SK-N-SH (cell line): ENCODE data around the gene SYNE3. TPM values are rescaled to one million over a fixed set of nuclear protein-coding genes. Genes with fewer than 3 reads are reported as not detected.

Source experiments
- CTCF ChIA-PET: fragments of 300-600, 350-600 bp; formaldehyde crosslinking; extraction: SDS; loops from one replicate; lab custom pipeline; 2021; lab: Yijun Ruan, JAX
- POLR2A ChIA-PET: fragments of 350-600 bp; sonication (Branson Sonifier 250); formaldehyde crosslinking; extraction: SDS; loops from one replicate; lab custom pipeline; 2020; ENCODE audit warnings: antibody characterized with exemption, inconsistent platforms; lab: Yijun Ruan, JAX
- DNase-seq: peaks from one replicate; pipeline ENCODE4 v3.0.0; 2012
- H2AFZ ChIP-seq: fragments of 200-600 bp; sonication (generic); 2 replicates; pipeline ENCODE4 v1.8.1; 2016; ENCODE audit warnings: antibody characterized with exemption, mild to moderate bottlenecking, low read depth
- H3F3A ChIP-seq: fragments of 200-600 bp; sonication (generic); replicated peaks from 2 replicates; pipeline ENCODE3; 2016; ENCODE audit warnings: antibody characterized with exemption, mild to moderate bottlenecking; ENCODE audit not compliant: insufficient read depth
- H3K27ac ChIP-seq, 2 experiments: fragments of 200-500 bp in 1 of 2; fragments of 200-600 bp in 1 of 2; sonication (Bioruptor generic) in 1 of 2; sonication (generic), shearing (Covaris generic) in 1 of 2; 2 replicates each; pipeline versions ENCODE4 v1.5.1 to v1.6.1; 2014 to 2016; ENCODE audit warnings: low read depth in 2 of 2, inconsistent platforms in 1 of 2, low read length in 1 of 2, mild to moderate bottlenecking in 1 of 2, mixed read lengths in 1 of 2
- H3K27me3 ChIP-seq: fragments of 200-600 bp; sonication (generic), shearing (Covaris generic); 2 replicates; pipeline ENCODE4 v1.6.1; 2016; ENCODE audit warnings: mixed run types; ENCODE audit not compliant: insufficient read depth
- H3K36me3 ChIP-seq, 2 experiments: fragments of 200-500 bp in 1 of 2; fragments of 200-600 bp in 1 of 2; sonication (Bioruptor generic) in 1 of 2; sonication (generic) in 1 of 2; replicated peaks in 1 of 2; 2 replicates each; pipeline versions ENCODE3 to v1.5.1; 2014 to 2016; ENCODE audit warnings: low read length in 1 of 2, mild to moderate bottlenecking in 1 of 2; ENCODE audit not compliant: insufficient read depth in 2 of 2, control insufficient read depth in 1 of 2
- H3K4me1 ChIP-seq, 2 experiments: fragments of 200-500 bp in 1 of 2; fragments of 200-600 bp in 1 of 2; sonication (Bioruptor generic) in 1 of 2; sonication (generic), shearing (Covaris generic) in 1 of 2; 2 replicates each; pipeline versions ENCODE4 v1.5.1 to v1.6.1; 2014 to 2016; ENCODE audit warnings: low read depth in 1 of 2, low read length in 1 of 2, mixed run types in 1 of 2; ENCODE audit not compliant: insufficient read depth in 2 of 2, control insufficient read depth in 1 of 2
- H3K4me2 ChIP-seq: fragments of 200-600 bp; sonication (generic), shearing (Covaris generic); 2 replicates; pipeline ENCODE4 v1.6.1; 2017; ENCODE audit warnings: mixed run types
- H3K4me3 ChIP-seq, 2 experiments: fragments of 200-500 bp in 1 of 2; fragments of 200-600 bp in 1 of 2; sonication (Bioruptor generic) in 1 of 2; sonication (generic), shearing (Covaris generic) in 1 of 2; 2 replicates each; pipeline versions ENCODE4 v1.5.1 to v1.8.1; 2014 to 2016; ENCODE audit warnings: low read depth in 2 of 2, inconsistent platforms in 1 of 2, low read length in 1 of 2, mild to moderate bottlenecking in 1 of 2, mixed read lengths in 1 of 2, moderate library complexity in 1 of 2
- H3K79me2 ChIP-seq: fragments of 200-600 bp; sonication (generic); 2 replicates; pipeline ENCODE4 v1.8.1; 2017; ENCODE audit warnings: mild to moderate bottlenecking; ENCODE audit not compliant: insufficient read depth
- H3K9ac ChIP-seq: fragments of 200-600 bp; sonication (generic); 2 replicates; pipeline ENCODE4 v1.6.1; 2017; ENCODE audit warnings: mixed run types
- H3K9me2 ChIP-seq: fragments of 200-600 bp; sonication (generic); 2 replicates; pipeline ENCODE4 v1.6.1; 2017; ENCODE audit warnings: mixed run types
- H3K9me3 ChIP-seq: fragments of 200-600 bp; sonication (generic); 2 replicates; pipeline ENCODE4 v1.6.1; 2017; ENCODE audit warnings: mixed run types, mild to moderate bottlenecking, moderate library complexity
- H4K20me1 ChIP-seq: fragments of 200-600 bp; sonication (generic); 2 replicates; pipeline ENCODE4 v1.6.1; 2017; ENCODE audit warnings: mild to moderate bottlenecking, mixed run types; ENCODE audit not compliant: insufficient read depth
- CHD2 ChIP-seq: fragments of 150-350 bp; IDR thresholded peaks from 2 replicates; pipeline ENCODE4 v1.6.1; 2018; ENCODE audit warnings: low read length; ENCODE audit not compliant: partially characterized antibody
- CTCF ChIP-seq: fragments of 200-600 bp; sonication (generic); IDR thresholded peaks from 2 replicates; pipeline ENCODE4 v1.6.1; 2017; ENCODE audit warnings: antibody characterized with exemption, mild to moderate bottlenecking, moderate library complexity
- ELF1 ChIP-seq: IDR thresholded peaks from 2 replicates; pipeline ENCODE4 v1.4.0; 2012
- EP300 ChIP-seq, 2 experiments: IDR thresholded peaks; 2 replicates each; pipeline versions ENCODE4 v1.4.0 to v1.6.1; 2012; ENCODE audit warnings: borderline replicate concordance in 1 of 2, low read depth in 1 of 2, low read length in 1 of 2
- EZH2phosphoT487 ChIP-seq: fragments of 200-600 bp; sonication (generic); IDR thresholded peaks from 2 replicates; pipeline ENCODE4 v1.6.1; 2017; ENCODE audit warnings: low read depth, mixed run types, mild to moderate bottlenecking, antibody characterized with exemption, moderate library complexity, borderline replicate concordance
- FOSL2 ChIP-seq: IDR thresholded peaks from 2 replicates; pipeline ENCODE4 v1.4.0; 2012; ENCODE audit warnings: low read depth, mild to moderate bottlenecking, moderate library complexity, borderline replicate concordance
- FOXJ3 ChIP-seq: sonication (generic); formaldehyde crosslinking; IDR thresholded peaks from 2 replicates; pipeline ENCODE4 v1.5.1; 2020; ENCODE audit warnings: mild to moderate bottlenecking, missing genetic modification reagents
- GABPA ChIP-seq: IDR thresholded peaks from 2 replicates; pipeline ENCODE4 v1.4.0; 2012; ENCODE audit warnings: low read depth, mild to moderate bottlenecking
- GATA2 ChIP-seq: sonication (generic); formaldehyde crosslinking; IDR thresholded peaks from 2 replicates; pipeline ENCODE4 v1.5.0; 2020; ENCODE audit warnings: mild to moderate bottlenecking, missing genetic modification reagents
- IRF3 ChIP-seq: fragments of 150-350 bp; IDR thresholded peaks from 2 replicates; pipeline ENCODE4 v1.6.1; 2016; ENCODE audit warnings: mild to moderate bottlenecking, low read depth, low read length
- JUND ChIP-seq: IDR thresholded peaks from 2 replicates; pipeline ENCODE4 v1.4.0; 2012
- MEF2A ChIP-seq: IDR thresholded peaks from 2 replicates; pipeline ENCODE4 v1.4.0; 2012; ENCODE audit warnings: low read depth, borderline replicate concordance
- MXI1 ChIP-seq: IDR thresholded peaks from 2 replicates; pipeline ENCODE4 v1.6.1; 2012; ENCODE audit warnings: mild to moderate bottlenecking, low read depth, low read length, improper control_type of control experiment
- NFIC ChIP-seq: IDR thresholded peaks from 2 replicates; pipeline ENCODE4 v1.4.0; 2012; ENCODE audit warnings: borderline replicate concordance
- NRF1 ChIP-seq: IDR thresholded peaks from 2 replicates; pipeline ENCODE4 v1.6.1; 2012; ENCODE audit warnings: low read depth, mild to moderate bottlenecking, low read length
- PBX3 ChIP-seq: IDR thresholded peaks from 2 replicates; pipeline ENCODE4; 2012
- POLR2AphosphoS5 ChIP-seq: IDR thresholded peaks from 2 replicates; pipeline ENCODE4 v1.6.1; 2012; ENCODE audit warnings: low read depth, low read length
- RCOR1 ChIP-seq: fragments of 150-350 bp; IDR thresholded peaks from 2 replicates; pipeline ENCODE4 v1.6.1; 2017; ENCODE audit warnings: antibody characterized with exemption, low read length
- RXRA ChIP-seq: IDR thresholded peaks from 2 replicates; pipeline ENCODE4 v1.4.0; 2012; ENCODE audit warnings: low read depth, mild to moderate bottlenecking, borderline replicate concordance
- SMC3 ChIP-seq: IDR thresholded peaks from 2 replicates; pipeline ENCODE4 v1.6.1; 2012; ENCODE audit warnings: low read depth, low read length, improper control_type of control experiment
- TAF1 ChIP-seq: IDR thresholded peaks from 2 replicates; pipeline ENCODE4 v1.6.1; 2012; ENCODE audit warnings: low read depth, mild to moderate bottlenecking, low read length, moderate library complexity, borderline replicate concordance
- TCF12 ChIP-seq: IDR thresholded peaks from 2 replicates; pipeline ENCODE4 v1.4.0; 2012
- TEAD4 ChIP-seq: IDR thresholded peaks from 2 replicates; pipeline ENCODE4 v1.4.0; 2012; ENCODE audit warnings: mild to moderate bottlenecking, borderline replicate concordance; ENCODE audit not compliant: insufficient read depth
- USF2 ChIP-seq: fragments of 150-350 bp; IDR thresholded peaks from 2 replicates; pipeline ENCODE4 v1.6.1; 2017; ENCODE audit warnings: antibody characterized with exemption, low read length, low read depth, borderline replicate concordance
- YY1 ChIP-seq: IDR thresholded peaks from 2 replicates; pipeline ENCODE4 v1.4.0; 2012; ENCODE audit warnings: low read depth, mild to moderate bottlenecking
- ZBTB33 ChIP-seq: IDR thresholded peaks from 2 replicates; pipeline ENCODE4 v1.4.0; 2012; ENCODE audit warnings: low read depth, borderline replicate concordance
- WGBS: methylation state at CpG from one replicate; pipeline ENCODE4 v1.1.6; 2017; ENCODE audit warnings: low lambda C conversion rate; 5-methylcytosine and 5-hydroxymethylcytosine counted together
- polyA plus RNA-seq, 3 experiments: library from polyadenylated mRNA; depleted of rRNA; stranded (reverse); fragments of >200 nt; gene quantifications; 2 replicates each; pipeline ENCODE4 v1.2.3, GENCODE V29; 2012

The SYNE3 gene
- polyA plus RNA-seq, 1 of the 3 experiments (the other 2 are of a cell fraction), result 2.0 TPM

GRCh38 chr14:95534299-95535225, 18.1 kb upstream of the SYNE3 start, which contains the start of gene GLRX5:
Gene GLRX5, plus strand, starts transcription at chr14:95535050. Its CDS starts 40 bp downstream, at chr14:95535090.
- CTCF ChIA-PET, result interaction anchor here (0.6 to 15.5 kb wide), 12 partner anchors 7 to 771 kb away, joined by 3 to 254 read pairs (median 4); no protein-coding TSS in a partner anchor
- POLR2A ChIA-PET, result interaction anchor here (0.5 to 2.7 kb wide), 8 partner anchors 12 to 1277 kb away, joined by 3 to 10 read pairs (median 3); no protein-coding TSS in a partner anchor
- Histone ChIP-seq H3K4me2 (peak within 1 kb of the TSS; percentile 95), H3K36me3 (peaks cover 17 to 19% of the 10 kb centered on the region in 2 experiments), H3K79me2 (peaks cover 92% of the 10 kb centered on the region), H3K4me1 (peaks cover 23 to 42% of the 10 kb centered on the region in 2 experiments), H3K9me3 (no peaks in the 10 kb centered on the region), H3K27me3 (no peaks in the 10 kb centered on the region), H3F3A (peaks cover 5% of the 10 kb centered on the region), H3K27ac (peak within 1 kb of the TSS; percentile 87 to 94), H4K20me1 (peaks cover 45% of the 10 kb centered on the region), H2AFZ (peak within 1 kb of the TSS; percentile 60), H3K9ac (peak within 1 kb of the TSS; percentile 87), H3K9me2 (no peaks in the 10 kb centered on the region), H3K4me3 (peak within 1 kb of the TSS; percentile 91 to 95)
- peak; percentile 99 for DNase-seq
- WGBS, result 1% methylated on average over 28 of the region's 97 CpGs
- TF ChIP-seq JUND, result no peak
- no peak for TF ChIP-seq TCF12
- TF ChIP-seq NRF1, result no peak
- TF ChIP-seq FOXJ3 (CRISPR knock-in tag), result peak; percentile 29; the same call in 1 of the 2 replicates
- peak; percentile 96 for TF ChIP-seq IRF3
- no peak for TF ChIP-seq RCOR1
- TF ChIP-seq PBX3, result peak; percentile 100
- no peak for TF ChIP-seq RXRA
- TF ChIP-seq SMC3, result no peak
- TF ChIP-seq TAF1, result peak; percentile 79
- no peak for TF ChIP-seq TEAD4
- TF ChIP-seq EP300 (IDR thresholded peaks at IDR 0.05; ENCODE audit: borderline replicate concordance in 1 of 2, low read depth in 1 of 2, low read length in 1 of 2), result no peak
- TF ChIP-seq CTCF, result no peak
- TF ChIP-seq POLR2AphosphoS5, result peak; percentile 4; the same call in 1 of the 2 replicates
- TF ChIP-seq ZBTB33, result peak; percentile 41; the same call in 1 of the 2 replicates
- no peak for TF ChIP-seq FOSL2
- TF ChIP-seq GABPA, result peak; percentile 98
- peak; percentile 62; the same call in 1 of the 2 replicates for TF ChIP-seq YY1
- TF ChIP-seq ELF1, result peak; percentile 72
- peak; percentile 95 for TF ChIP-seq CHD2
- TF ChIP-seq MXI1, result peak; percentile 98
- TF ChIP-seq MEF2A, result no peak
- TF ChIP-seq NFIC, result no peak
- TF ChIP-seq USF2, result no peak
- no peak for TF ChIP-seq GATA2
- no peak for TF ChIP-seq EZH2phosphoT487
